OCI-LY1 (cell line): ENCODE measurements around the gene MPG.

Experiments
- EZH2 ChIP-seq: fragments of 200-600 bp; sonication (generic), shearing (Covaris generic); IDR thresholded peaks from 2 replicates; pipeline ENCODE4 v1.8.0; 2017; ENCODE audit warnings: borderline replicate concordance, mixed run types, mild to moderate bottlenecking, antibody characterized with exemption, low read length, moderate library complexity, mixed read lengths
- TF ChIP-seq, protein P1 (sequence below): fragments of 200-600 bp; sonication (generic), shearing (Covaris generic); IDR thresholded peaks from 2 replicates; pipeline ENCODE4 v1.5.1; 2017; ENCODE audit warnings: mild to moderate bottlenecking, antibody characterized with exemption, low read length, moderate library complexity, mixed read lengths

DNA sequence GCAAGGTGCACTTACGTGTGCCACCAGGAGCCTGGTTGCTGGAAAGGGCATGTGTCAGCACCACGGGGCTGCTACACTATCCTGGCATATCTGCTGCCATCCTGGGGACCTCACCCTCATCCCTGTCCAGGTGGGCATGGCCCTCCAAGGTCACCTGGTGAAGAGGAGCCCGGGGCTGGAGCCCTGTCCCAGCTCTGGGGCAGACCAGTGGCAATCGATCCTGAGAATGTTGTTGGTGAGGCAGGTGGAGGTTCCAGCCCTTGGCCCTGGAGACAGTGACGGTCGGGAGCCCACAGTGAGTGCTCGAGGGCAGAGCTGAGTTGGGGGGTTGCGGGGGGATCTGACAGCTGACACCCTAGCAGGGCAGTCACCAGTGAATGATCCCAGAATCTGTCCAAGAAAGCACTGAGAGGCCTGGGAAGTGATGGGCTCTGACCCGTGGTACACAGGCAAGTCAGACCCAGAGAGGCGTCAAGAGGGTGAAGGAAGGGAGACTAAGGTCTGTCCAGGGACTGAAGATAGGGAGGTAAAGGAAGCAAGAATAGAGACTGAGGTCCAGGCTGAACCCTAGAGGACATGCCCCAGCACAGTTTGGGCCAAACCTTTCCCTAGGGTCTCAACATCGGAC is 42.2 kb upstream of the MPG start:
- TF ChIP-seq, protein P1, sequence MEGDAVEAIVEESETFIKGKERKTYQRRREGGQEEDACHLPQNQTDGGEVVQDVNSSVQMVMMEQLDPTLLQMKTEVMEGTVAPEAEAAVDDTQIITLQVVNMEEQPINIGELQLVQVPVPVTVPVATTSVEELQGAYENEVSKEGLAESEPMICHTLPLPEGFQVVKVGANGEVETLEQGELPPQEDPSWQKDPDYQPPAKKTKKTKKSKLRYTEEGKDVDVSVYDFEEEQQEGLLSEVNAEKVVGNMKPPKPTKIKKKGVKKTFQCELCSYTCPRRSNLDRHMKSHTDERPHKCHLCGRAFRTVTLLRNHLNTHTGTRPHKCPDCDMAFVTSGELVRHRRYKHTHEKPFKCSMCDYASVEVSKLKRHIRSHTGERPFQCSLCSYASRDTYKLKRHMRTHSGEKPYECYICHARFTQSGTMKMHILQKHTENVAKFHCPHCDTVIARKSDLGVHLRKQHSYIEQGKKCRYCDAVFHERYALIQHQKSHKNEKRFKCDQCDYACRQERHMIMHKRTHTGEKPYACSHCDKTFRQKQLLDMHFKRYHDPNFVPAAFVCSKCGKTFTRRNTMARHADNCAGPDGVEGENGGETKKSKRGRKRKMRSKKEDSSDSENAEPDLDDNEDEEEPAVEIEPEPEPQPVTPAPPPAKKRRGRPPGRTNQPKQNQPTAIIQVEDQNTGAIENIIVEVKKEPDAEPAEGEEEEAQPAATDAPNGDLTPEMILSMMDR = no peak
- TF ChIP-seq EZH2 = no peak
